GM23248 (cell line): ENCODE data around the gene PLCH1. TPM values are rescaled to one million over a fixed set of nuclear protein-coding genes. Genes with fewer than 3 reads are reported as not detected.

ENCODE experiments used
- DNase-seq: peaks from one replicate; pipeline ENCODE4 v3.0.0-alpha.2; 2015
- H2AFZ ChIP-seq: fragments of 200-600 bp; sonication (generic); 2 replicates; pipeline ENCODE4 v1.6.1; 2016; ENCODE audit warnings: antibody characterized with exemption
- H3F3A ChIP-seq: fragments of 200-600 bp; sonication (generic); 2 replicates; pipeline ENCODE4 v1.6.1; 2016; ENCODE audit warnings: mild to moderate bottlenecking, antibody characterized with exemption, mixed run types; ENCODE audit not compliant: insufficient read depth
- H3K27ac ChIP-seq: fragments of 200-600 bp; sonication (generic); 2 replicates; pipeline ENCODE4 v1.5.1; 2016; ENCODE audit warnings: mild to moderate bottlenecking
- H3K27me3 ChIP-seq: fragments of 200-600 bp; sonication (generic); replicated peaks from 2 replicates; pipeline ENCODE4 v1.6.1; 2016; ENCODE audit warnings: mild to moderate bottlenecking; ENCODE audit not compliant: insufficient read depth
- H3K36me3 ChIP-seq: fragments of 200-600 bp; sonication (generic); 2 replicates; pipeline ENCODE4 v1.6.1; 2016; ENCODE audit warnings: low read depth, mild to moderate bottlenecking
- H3K4me1 ChIP-seq: fragments of 200-600 bp; sonication (generic); 2 replicates; pipeline ENCODE4 v1.6.1; 2016; ENCODE audit warnings: mild to moderate bottlenecking; ENCODE audit not compliant: insufficient read depth
- H3K4me2 ChIP-seq: fragments of 200-600 bp; sonication (generic); one replicate; pipeline ENCODE4 v1.6.1; 2016; ENCODE audit warnings: mild to moderate bottlenecking; ENCODE audit not compliant: unreplicated experiment
- H3K4me3 ChIP-seq: fragments of 200-600 bp; sonication (generic); 2 replicates; pipeline ENCODE4 v1.5.1; 2016; ENCODE audit warnings: mild to moderate bottlenecking
- H3K79me2 ChIP-seq: fragments of 200-600 bp; sonication (generic); 2 replicates; pipeline ENCODE4 v1.6.1; 2016; ENCODE audit warnings: mild to moderate bottlenecking; ENCODE audit not compliant: insufficient read depth
- H3K9ac ChIP-seq: fragments of 200-600 bp; sonication (generic); 2 replicates; pipeline ENCODE4 v1.6.1; 2016; ENCODE audit warnings: mild to moderate bottlenecking
- H3K9me2 ChIP-seq: fragments of 200-600 bp; sonication (generic); 2 replicates; pipeline ENCODE4 v1.6.1; 2016; ENCODE audit warnings: mixed run types, mild to moderate bottlenecking, moderate library complexity; ENCODE audit not compliant: insufficient read depth
- H3K9me3 ChIP-seq: fragments of 200-600 bp; sonication (generic); one replicate; pipeline ENCODE4 v1.6.1; 2017; ENCODE audit warnings: low read depth
- H4K20me1 ChIP-seq: fragments of 200-600 bp; sonication (generic); 2 replicates; pipeline ENCODE4 v1.6.0; 2016; ENCODE audit not compliant: insufficient read depth
- EZH2 ChIP-seq: fragments of 200-600 bp; sonication (generic); IDR thresholded peaks from 2 replicates; pipeline ENCODE4 v1.6.1; 2018; ENCODE audit warnings: antibody characterized with exemption, mild to moderate bottlenecking; ENCODE audit not compliant: insufficient read depth, poor library complexity, severe bottlenecking
- EZH2phosphoT487 ChIP-seq: fragments of 200-600 bp; sonication (generic); IDR thresholded peaks from 2 replicates; pipeline ENCODE4 v1.6.1; 2018; ENCODE audit warnings: antibody characterized with exemption, moderate library complexity, mild to moderate bottlenecking, low read depth; ENCODE audit not compliant: insufficient read depth
- WGBS, 2 experiments: methylation state at CpG; one replicate each; pipeline ENCODE4 v1.1.6; 2015 to 2017; ENCODE audit warnings: low lambda C conversion rate in 2 of 2, low coverage in 1 of 2; ENCODE audit errors: missing lambda C conversion rate in 2 of 2; 5-methylcytosine and 5-hydroxymethylcytosine counted together
- in situ Hi-C: fragments of 300-500 bp; cut with MboI; formaldehyde crosslinking; loops from 2 replicates; pipeline ENCODE4 v1.15.0; 2020
- polyA plus RNA-seq: library from polyadenylated mRNA; unstranded; fragments of >200 nt; fragmentation: Nextera tagmentation; extraction: Ambion mirVana; gene quantifications from 2 replicates; pipeline ENCODE4 v1.2.1, GENCODE V29; 2016
- total RNA-seq: library from RNA; depleted of rRNA; stranded (reverse); fragments of >200 nt; shearing (Covaris generic); gene quantifications from 2 replicates; pipeline ENCODE4 v1.2.3, GENCODE V29; 2014

The PLCH1 gene
- total and polyA plus RNA-seq, 2 experiments from 2014 or later: not detected

- TF ChIP-seq EZH2: no peak
- no peak for TF ChIP-seq EZH2phosphoT487
- Histone ChIP-seq H3K36me3 (no peaks in the 10 kb centered on the region), H3K27me3 (no peaks in the 10 kb centered on the region), H2AFZ (no peak overlapping the region), H4K20me1 (no peaks in the 10 kb centered on the region), H3K4me2 (no peak overlapping the region), H3K9ac (no peak overlapping the region), H3K9me2 (no peaks in the 10 kb centered on the region), H3K4me3 (no peak overlapping the region), H3K4me1 (no peaks in the 10 kb centered on the region), H3K79me2 (no peaks in the 10 kb centered on the region), H3F3A (no peaks in the 10 kb centered on the region), H3K27ac (no peak overlapping the region), H3K9me3 (no peaks in the 10 kb centered on the region)
- DNase-seq: peak; percentile 10
- in situ Hi-C loops: no loop called here
Measured at GRCh38 chr3:155690921-155691320, 54.0 kb downstream of the PLCH1 start.

GRCh38 chr3:155688481-155688880 lies 56.4 kb downstream of the PLCH1 start:
- no peaks in the 10 kb centered on the region for H3K9me2 ChIP-seq
- in situ Hi-C loops: no loop called here
- H3K36me3 ChIP-seq: no peaks in the 10 kb centered on the region
- no peaks in the 10 kb centered on the region for H3K4me1 ChIP-seq
- 68 to 70% methylated on average over 3 of the region's 3 CpGs for WGBS, 2 experiments
- H4K20me1 ChIP-seq: no peaks in the 10 kb centered on the region
- no peaks in the 10 kb centered on the region for H3F3A ChIP-seq
- H3K9me3 ChIP-seq: no peaks in the 10 kb centered on the region
- no peak overlapping the region for H3K4me3 ChIP-seq
- DNase-seq: no peak
- TF ChIP-seq EZH2 (no peak), EZH2phosphoT487 (no peak)
- no peaks in the 10 kb centered on the region for H3K79me2 ChIP-seq
- no peak overlapping the region for H3K4me2 ChIP-seq
- H3K27me3 ChIP-seq: no peaks in the 10 kb centered on the region
- no peak overlapping the region for H3K9ac ChIP-seq
- no peak overlapping the region for H3K27ac ChIP-seq
- no peak overlapping the region for H2AFZ ChIP-seq

GRCh38 chr3:155683344-155683720 lies 61.5 kb downstream of the PLCH1 start:
- no peaks in the 10 kb centered on the region for H4K20me1 ChIP-seq
- no peak overlapping the region for H3K9ac ChIP-seq
- 43 to 48% methylated on average over 2 of the region's 2 CpGs for WGBS, 2 experiments
- H3K27me3 ChIP-seq: no peaks in the 10 kb centered on the region
- in situ Hi-C loops: no loop called here
- H3K27ac ChIP-seq: no peak overlapping the region
- TF ChIP-seq EZH2 (no peak), EZH2phosphoT487 (no peak)
- DNase-seq: no peak
- no peak overlapping the region for H3K4me2 ChIP-seq
- H3K9me2 ChIP-seq: no peaks in the 10 kb centered on the region
- no peak overlapping the region for H3K4me3 ChIP-seq
- H3K9me3 ChIP-seq: no peaks in the 10 kb centered on the region
- H3K4me1 ChIP-seq: no peaks in the 10 kb centered on the region
- no peak overlapping the region for H2AFZ ChIP-seq
- H3K79me2 ChIP-seq: no peaks in the 10 kb centered on the region
- no peaks in the 10 kb centered on the region for H3F3A ChIP-seq
- no peaks in the 10 kb centered on the region for H3K36me3 ChIP-seq

GRCh38 chr3:155682426-155683343 lies 62.2 kb downstream of the PLCH1 start:
- in situ Hi-C loops: no loop called here
- no peak overlapping the region for H3K9ac ChIP-seq
- TF ChIP-seq EZH2phosphoT487 (no peak), EZH2 (no peak)
- no peak overlapping the region for H2AFZ ChIP-seq
- H3K4me1 ChIP-seq: no peaks in the 10 kb centered on the region
- H3K27ac ChIP-seq: no peak overlapping the region
- H3K79me2 ChIP-seq: no peaks in the 10 kb centered on the region
- no peaks in the 10 kb centered on the region for H3K9me3 ChIP-seq
- no peaks in the 10 kb centered on the region for H3K9me2 ChIP-seq
- H3F3A ChIP-seq: no peaks in the 10 kb centered on the region
- no peak for DNase-seq
- H3K4me2 ChIP-seq: no peak overlapping the region
- no peaks in the 10 kb centered on the region for H3K36me3 ChIP-seq
- 57 to 66% methylated on average over 3 of the region's 3 CpGs for WGBS, 2 experiments
- no peaks in the 10 kb centered on the region for H4K20me1 ChIP-seq
- H3K4me3 ChIP-seq: no peak overlapping the region
- H3K27me3 ChIP-seq: no peaks in the 10 kb centered on the region
